SIG-M5 treated with dmso at 0.1 percent for 504 hours (cell line): Measurements from ENCODE around the gene MRPL39.

Experiments
- DNase-seq: peaks from one replicate; lab custom pipeline; 2025; ENCODE audit not compliant: unreplicated experiment; lab: John Stamatoyannopoulos, UW

The MRPL39 gene

DNA sequence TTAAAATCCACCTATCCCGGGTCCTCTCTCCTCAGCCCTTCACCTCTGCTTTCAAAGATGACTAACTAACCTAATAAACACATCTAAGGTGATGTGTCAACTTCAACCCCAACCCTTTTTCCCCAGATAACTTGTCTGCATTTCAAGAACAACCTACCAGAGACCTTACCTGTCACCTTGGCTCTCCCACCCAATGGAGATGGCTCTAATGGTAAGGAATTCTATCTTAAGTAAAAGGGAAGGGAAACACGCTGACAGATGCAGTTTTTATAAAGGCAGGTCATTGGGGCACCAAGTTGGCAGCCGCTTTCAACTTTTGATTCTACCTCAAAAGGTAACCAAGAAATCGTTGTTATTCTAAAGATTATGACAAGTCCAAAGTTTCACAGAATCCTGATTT, 37.6 kb downstream of the MRPL39 start:
- DNase-seq: no peak

DNA sequence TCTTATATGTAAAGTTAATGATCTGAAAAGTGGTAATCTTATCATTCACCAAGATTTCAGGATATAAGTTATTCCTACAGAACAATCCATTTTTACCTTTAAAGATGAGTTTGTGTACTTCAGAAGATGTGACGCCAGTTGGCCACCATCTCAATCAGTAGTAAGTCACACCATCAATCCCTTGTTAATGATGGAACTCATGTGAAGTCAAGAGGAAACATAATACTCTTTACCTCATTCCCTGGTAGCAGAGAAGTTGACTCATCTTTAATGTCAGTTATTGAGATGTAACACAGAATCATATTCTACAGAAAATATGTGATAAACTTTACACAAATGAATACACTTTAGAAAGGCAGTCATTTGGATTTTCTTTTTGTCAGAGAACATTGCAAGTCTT, 38.2 kb downstream of the MRPL39 start:
- DNase-seq: no peak

DNA sequence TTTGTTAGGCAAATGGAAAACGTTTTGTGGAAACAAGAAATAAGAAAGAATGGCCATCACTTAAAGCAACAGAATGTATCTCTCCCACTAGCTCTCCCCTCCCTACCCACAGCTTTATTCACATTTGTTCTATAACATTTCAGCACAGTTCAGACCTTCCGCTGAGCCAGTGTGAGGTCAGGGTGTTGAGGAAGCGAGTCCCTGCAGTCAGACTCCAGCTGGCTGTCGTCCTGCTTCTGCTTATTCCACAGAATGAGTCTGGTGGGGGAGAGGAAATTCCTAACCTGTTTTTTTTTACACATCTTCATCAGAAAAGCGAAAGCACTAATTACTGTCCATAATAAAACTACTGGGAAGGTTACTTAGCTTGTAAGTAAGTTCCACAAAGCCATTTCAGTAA, 39.0 kb downstream of the MRPL39 start:
- DNase-seq: peak; percentile 24

DNA sequence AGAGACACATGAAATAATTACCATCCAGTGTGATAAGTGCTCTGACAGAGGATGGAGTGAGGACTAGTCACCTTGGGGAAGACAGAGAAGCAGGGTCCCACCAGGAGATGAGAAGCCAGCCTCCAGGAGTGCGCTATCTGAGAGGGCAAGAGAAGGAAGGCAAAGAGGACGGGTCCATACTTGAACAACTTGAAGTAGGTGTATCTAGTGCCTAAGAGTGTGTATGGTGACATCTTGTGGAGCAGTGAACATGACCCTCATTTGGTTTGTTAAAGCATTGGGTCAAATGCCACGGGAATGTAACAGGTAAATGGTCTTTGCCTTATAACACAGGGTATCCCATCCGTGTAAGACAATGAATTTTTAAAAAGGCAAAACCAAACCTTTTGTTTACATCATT, 39.8 kb downstream of the MRPL39 start:
- no peak for DNase-seq

DNA sequence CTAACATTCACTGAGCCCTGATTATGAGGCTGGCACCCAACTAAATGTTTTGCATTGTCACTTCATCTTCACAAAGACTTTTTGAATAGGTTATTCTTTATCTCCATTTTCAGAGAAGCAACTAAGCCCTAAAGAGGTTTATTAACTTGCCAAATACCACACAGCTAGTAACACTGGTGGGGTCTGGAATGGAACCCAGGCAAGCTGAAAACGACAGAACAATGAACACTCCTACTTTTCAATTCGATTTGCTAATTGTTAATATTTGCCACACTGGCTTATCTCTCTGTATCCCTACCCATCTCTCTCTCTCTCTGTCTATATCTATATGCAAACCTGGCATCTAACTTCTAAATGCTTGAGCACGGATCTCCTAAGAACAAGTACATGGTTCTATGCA, 40.6 kb downstream of the MRPL39 start:
- DNase-seq: no peak

DNA sequence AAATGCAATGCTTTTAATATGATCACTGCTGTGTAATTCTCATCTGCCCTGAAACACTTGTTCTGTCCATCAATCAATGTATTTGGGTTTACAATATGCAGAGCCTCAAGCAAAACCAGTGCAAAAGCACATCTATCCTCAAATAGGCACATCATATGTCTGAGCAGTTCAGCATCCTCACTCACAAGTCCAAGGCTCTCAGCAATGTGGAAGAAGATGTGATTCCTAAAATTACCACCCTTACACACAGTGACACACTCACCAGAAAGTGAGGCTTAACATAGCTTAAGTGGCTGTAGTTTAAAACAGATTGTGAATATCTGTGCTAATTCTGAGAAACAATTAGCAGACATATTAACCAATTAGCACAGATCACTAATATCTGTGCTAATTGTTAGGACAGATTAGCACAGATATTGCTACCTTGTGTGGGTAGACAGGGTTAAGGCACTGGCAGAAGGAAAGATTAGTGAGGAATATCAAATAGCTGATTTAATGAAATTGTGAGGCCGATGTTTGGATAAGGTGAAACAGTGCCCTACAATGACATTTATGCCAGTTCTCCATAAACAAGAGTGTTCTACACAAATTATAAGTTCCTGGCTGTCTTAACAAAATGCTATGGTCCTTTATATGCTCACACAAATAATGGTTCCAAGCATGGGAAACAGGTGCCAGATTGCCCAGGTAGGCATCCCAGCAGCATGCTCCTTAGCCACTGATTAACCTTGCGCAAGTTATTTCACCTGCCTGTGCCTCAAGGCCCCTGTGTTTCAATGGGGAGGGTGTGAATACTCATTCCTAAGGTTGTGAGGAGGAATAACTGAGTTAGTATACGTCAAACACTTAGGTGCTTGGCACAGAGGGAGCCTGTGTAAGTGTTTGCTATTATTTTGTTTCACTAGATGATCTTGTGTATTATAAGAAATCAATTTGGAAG, 41.7 kb downstream of the MRPL39 start:
- DNase-seq: no peak

DNA sequence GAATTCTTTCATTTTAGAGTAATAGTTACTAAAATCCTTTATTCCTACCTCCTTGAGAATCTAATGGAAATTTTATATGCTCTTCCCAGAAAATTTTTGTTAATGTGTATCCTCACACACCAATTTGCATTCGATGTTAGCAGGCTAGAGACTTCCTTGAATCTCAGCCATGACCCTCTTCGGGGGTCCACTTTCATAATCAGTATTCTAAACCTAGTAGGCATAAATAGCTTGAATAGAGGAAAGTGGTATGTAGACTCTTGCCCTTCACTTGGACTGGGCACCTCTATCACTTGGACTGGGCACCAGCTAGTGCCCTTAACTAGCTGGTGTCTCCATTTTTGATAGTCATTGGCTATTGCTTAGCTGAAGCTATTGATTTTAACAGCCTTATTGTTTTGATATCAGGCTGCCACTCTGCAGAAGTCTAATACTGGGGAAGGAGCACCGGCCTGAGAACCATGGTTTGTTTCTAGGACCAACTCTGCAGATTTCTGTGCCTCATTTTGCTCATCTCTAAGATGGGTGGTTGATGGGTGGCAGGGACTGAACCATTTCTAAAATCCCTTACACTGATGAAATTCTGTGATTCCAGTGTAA, 42.8 kb downstream of the MRPL39 start:
- no peak for DNase-seq

DNA sequence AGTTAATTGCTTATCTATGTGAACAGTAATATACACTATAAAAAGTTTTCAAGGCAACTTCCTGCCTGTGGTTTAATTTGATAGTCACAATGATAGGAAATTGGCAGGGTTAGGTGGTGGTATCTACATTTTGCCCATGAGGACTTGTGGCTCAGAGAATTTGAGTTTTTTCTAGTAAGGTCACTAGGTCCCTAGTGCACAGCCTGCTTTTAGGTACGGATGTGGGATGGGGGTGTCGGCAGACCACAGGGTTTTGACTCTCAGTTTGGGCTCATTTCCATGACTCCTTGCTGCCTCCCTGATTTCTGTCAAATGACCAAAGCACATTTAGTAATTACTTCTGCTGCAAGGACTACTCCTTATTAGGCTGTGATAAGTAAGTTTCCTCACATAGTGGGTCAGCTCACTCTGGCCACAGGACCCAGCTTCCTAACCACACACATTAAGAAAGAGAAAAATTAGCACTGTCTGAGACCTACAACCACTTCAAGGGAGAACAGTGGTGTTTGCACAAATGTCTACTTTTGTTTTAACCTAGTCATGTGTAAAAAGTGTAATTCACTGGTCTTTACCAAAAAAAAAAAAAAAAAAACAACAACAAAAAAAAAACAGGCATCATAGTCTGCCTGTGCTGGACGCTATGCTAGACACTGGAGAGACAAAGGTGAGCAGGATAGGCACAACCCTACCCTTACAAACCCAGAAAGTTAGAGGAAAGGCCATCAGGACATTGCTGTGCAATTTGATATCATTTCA, 43.7 kb downstream of the MRPL39 start:
- peak; percentile 54 for DNase-seq

DNA sequence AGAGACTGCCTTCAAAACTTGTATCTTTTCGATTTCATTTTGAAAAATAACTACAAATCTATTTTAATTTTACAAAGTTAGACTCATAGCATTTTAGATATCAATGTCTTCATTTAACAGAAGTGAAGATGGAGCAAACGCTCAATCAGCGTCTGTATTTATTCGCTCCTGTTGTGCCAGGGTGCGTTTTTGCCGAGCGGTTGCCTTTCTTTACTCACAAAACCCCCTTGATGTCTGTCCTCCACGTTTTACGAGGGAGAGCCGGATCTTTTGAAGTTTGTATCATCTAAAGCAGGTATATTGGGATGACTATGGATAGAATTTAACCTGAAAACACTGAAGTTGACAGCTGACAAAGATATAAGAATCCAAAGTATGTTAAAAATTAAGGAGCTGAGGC, 44.6 kb downstream of the MRPL39 start:
- no peak for DNase-seq

DNA sequence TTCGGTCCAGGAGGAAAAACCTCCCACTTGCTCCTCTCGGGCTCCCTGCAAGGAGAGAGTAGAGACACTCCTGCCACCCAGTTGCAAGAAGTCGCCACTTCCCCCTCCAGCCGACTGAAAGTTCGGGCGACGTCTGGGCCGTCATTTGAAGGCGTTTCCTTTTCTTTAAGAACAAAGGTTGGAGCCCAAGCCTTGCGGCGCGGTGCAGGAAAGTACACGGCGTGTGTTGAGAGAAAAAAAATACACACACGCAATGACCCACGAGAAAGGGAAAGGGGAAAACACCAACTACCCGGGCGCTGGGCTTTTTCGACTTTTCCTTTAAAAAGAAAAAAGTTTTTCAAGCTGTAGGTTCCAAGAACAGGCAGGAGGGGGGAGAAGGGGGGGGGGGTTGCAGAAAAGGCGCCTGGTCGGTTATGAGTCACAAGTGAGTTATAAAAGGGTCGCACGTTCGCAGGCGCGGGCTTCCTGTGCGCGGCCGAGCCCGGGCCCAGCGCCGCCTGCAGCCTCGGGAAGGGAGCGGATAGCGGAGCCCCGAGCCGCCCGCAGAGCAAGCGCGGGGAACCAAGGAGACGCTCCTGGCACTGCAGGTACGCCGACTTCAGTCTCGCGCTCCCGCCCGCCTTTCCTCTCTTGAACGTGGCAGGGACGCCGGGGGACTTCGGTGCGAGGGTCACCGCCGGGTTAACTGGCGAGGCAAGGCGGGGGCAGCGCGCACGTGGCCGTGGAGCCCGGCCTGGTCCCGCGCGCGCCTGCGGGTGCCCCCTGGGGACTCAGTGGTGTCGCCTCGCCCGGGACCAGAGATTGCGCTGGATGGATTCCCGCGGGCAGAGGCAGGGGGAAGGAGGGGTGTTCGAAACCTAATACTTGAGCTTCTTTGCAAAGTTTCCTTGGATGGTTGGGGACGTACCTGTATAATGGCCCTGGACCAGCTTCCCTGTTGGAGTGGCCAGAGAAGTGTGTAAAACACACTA, 45.3 kb downstream of the MRPL39 start:
- DNase-seq: peak; percentile 81

DNA sequence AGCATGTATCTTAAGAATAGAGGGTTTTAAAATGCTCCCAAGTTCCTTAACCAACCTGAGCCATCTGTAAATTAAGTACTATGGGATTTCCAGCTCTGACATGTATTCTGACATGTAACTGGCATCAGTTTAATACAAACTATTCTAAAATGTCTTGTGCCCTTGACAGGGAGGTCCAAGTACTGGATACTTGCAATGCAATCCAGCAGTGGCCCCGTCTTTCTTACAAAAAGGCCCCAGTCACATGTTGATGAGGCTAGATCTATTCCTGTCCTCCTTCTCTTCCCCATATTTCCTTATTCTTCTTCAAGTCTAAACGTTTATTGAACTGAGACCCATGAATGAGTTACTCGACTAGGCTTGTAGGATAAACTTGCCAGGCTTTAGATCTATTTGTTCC, 46.4 kb downstream of the MRPL39 start:
- peak; percentile 41 for DNase-seq

DNA sequence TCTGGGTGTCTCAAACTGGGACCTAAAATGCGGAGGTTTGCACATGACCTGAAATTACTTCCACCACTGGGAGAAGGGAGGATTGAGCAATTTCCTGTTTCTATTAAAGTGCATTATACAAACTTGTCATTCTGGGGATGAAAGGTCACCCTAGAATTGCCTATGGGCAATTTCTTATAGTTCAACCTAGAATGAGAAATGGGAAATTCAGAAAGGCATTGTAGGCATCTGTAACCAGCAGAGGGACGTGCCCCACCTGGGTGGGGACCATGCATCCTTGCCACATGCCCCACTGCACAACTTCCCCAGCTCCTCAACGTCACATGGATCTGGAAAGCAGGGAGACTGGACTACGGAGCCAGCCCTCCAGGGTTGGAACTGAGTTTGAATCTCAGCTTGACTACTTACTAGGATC, 47.0 kb downstream of the MRPL39 start:
- DNase-seq: peak; percentile 70

DNA sequence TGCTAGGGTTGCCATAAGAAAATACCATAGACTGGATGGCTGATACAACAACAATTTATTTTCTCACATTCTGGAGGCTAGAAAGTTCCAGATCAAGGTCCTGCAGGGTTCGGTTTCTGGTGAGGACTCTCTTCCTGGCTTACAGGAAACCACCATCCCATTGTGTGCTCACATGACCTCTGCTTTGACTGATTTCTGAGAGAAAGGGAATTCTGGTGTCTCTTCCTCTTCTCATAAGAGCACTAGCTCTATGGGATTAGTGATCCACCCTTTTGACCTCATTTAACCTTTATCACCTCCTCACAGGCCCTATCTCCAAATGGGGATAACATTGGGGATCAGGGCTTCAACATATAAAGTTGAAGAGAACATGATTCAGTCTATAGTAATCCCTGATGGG, 47.5 kb downstream of the MRPL39 start:
- DNase-seq: no peak

DNA sequence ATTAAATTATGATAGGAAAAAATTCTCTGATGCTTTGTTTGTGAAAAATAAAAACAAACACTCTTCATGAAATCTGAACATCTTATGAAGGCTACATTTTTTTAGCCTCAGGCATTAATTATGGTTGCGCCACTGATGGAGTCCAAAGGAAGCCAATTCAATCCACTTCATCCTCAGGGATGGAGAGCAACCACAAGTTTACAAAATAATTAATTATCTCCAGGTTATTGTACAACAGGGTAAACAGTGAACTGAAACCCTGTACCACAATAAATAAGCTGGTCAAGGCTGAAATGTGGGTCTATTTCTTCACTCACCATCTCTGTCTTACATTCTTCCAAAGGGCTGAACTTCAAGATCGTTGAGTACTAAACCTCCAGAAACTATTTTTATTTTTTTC, 49.2 kb downstream of the MRPL39 start:
- DNase-seq: no peak

DNA sequence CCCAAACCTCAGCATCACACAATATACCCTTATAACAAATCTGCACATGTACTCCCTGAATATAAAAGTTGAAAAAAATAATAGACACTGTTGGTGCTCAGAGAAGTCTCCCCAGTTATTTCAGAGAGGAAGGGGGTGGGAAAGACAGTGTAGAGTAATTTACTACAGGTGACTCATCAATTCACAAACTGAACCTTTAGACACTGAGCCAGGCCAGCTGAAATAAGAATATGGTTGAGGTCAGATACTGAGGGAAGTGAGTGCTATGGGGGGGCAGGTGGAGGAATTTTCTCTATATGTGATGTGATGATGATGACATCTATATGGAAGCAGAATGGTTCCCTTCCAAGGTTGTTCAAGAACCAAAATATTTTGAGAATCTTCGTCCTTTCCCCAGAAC, 50.1 kb downstream of the MRPL39 start:
- no peak for DNase-seq

DNA sequence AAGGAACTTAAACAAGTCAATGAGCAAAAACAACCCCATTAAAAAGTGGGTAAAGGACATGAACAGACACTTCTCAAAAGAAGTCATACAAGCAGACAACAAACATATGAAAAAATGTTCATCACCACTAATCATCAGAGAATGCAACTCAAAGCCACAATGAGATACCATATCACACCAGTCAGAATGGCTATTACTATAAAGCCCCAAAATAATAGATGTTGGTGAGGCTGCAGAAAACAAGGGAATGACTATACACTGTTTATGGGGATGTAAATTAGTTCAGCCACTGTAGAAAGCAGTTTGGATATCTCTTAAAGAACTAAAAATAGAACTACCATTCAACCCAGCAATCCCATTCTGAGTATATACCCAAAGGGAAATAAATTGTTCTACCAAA, 51.2 kb downstream of the MRPL39 start:
- no peak for DNase-seq

DNA sequence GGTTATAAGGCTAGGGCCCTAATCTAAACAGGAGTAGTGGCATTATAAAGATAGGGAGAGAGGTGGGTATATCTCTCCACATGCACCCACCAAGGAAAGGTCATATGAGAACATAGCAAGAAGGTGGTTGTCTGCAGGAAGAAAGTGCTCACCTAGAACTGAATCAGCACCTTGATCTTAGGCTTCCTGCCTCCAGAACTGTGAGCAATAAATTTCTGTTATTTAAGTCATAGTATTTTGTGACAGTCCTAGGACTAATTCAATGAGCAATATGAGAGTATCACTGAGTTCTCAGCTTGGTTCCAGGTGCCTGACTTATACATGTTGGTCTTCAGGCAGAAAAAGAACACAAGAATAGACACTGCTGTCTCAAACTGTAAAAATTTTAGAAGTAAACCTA, 51.8 kb downstream of the MRPL39 start:
- no peak for DNase-seq

DNA sequence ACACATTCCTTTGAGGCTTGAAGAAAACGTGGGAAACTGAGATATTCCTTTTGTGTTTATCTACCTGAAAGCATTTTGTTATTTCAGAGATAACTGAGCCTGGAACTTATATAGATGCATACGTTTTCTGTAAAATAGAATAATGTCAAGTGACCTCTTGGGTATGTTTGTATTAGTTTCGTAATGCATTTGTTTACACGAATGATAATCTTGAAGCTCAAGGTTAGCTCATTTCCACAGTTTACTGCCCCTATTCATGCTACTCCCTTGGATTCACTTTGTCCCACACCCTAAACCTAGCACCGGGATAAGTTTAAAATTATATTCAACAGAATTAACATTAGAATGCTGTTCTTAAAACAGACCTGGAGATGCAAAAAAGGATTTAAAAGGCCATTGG, 54.4 kb downstream of the MRPL39 start:
- no peak for DNase-seq

DNA sequence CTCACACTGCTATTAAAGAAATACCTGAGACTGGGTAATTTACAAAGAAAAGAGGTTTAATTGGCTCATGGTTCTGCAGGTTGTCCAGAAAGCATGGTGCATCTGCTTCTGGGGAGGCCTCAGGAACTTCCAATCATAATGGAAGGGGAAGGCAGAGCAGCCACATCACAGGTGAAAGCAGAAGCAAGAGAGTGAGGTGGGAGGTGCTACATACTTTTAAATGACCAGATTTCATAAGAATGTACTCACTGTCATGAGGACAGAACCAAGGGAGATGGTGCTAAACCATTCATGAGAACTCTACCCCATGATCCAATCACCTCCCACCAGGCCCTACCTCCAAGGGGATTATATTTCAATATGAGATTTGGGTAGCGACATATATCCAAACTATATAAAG, 55.7 kb downstream of the MRPL39 start:
- DNase-seq: no peak

DNA sequence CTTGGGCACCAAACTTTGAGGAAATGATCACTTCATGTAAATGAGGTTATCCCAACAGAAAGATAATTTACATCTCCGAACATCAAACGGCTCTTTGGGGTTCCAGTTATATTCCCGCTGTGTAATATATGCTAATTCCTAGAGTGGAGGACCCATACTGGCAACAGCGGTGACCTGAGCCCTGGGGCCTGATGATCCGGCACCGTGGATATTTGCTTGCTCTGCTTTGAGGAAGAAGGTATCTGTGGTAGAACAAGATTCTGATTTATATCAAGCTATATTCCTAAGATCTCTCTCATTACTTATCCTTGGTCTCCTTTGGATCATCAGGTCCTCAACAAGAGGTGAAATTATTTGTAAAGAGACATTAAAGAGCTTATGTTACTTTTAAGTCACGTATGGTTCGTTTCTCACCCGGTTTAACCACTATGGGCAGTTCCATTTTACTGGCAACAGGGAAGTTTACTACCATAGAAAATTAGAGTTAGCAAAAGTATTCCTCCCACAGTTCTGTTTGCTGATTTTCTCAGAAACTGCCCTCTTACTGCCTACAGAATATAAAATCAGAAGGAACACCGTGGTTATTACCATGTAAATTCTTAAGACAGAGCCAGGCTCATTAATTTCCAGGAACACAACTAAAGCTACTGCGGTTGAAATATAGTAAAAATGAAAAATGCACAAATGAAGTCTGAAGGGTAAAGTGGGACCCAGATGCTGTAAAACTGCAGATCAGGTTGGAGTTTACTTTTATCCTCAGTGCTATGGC, 56.7 kb downstream of the MRPL39 start:
- no peak for DNase-seq
